Thymus (tissue), 11 donors: ENCODE measurements around the gene TAL1. TPM values are rescaled to one million over a fixed set of nuclear protein-coding genes. Genes with fewer than 3 reads are reported as not detected.

Experiments used
- DNase-seq, 9 donors: peaks; one replicate each; pipeline ENCODE4 v3.0.0-alpha.2; 2013; ENCODE audit warnings: low spot score in 9 of 9, low read depth in 6 of 9, missing footprints in 1 of 9
- H3K27ac ChIP-seq, 2 donors: one replicate each; pipeline ENCODE4 v1.5.1; 2013; ENCODE audit warnings: control low read depth in 1 of 2, low read depth in 1 of 2, low read length in 1 of 2, mild to moderate bottlenecking in 1 of 2, moderate library complexity in 1 of 2
- H3K27me3 ChIP-seq, 2 donors: one replicate each; pipeline ENCODE4 v1.5.1; 2013; ENCODE audit warnings: low read length in 1 of 2; ENCODE audit not compliant: control insufficient read depth in 2 of 2, insufficient read depth in 1 of 2
- H3K36me3 ChIP-seq, 2 donors: one replicate each; pipeline ENCODE4 v1.5.1; 2013; ENCODE audit warnings: low read length in 1 of 2, mild to moderate bottlenecking in 1 of 2, moderate library complexity in 1 of 2; ENCODE audit not compliant: control insufficient read depth in 2 of 2, insufficient read depth in 2 of 2
- H3K4me1 ChIP-seq, 2 donors: one replicate each; pipeline ENCODE4 v1.5.1; 2013; ENCODE audit warnings: low read length in 2 of 2; ENCODE audit not compliant: control insufficient read depth in 2 of 2, insufficient read depth in 2 of 2
- H3K4me3 ChIP-seq, 2 donors: one replicate each; pipeline ENCODE4 v1.5.1; 2013; ENCODE audit warnings: low read length in 2 of 2, control low read depth in 1 of 2, mild to moderate bottlenecking in 1 of 2
- H3K9me3 ChIP-seq, 2 donors: one replicate each; pipeline ENCODE4 v1.5.1; 2013; ENCODE audit warnings: low read length in 1 of 2, mild to moderate bottlenecking in 1 of 2; ENCODE audit not compliant: control insufficient read depth in 2 of 2, insufficient read depth in 1 of 2
- WGBS: extraction: QIAGEN DNeasy Blood & Tissue Kit; methylation state at CpG from one replicate; pipeline ENCODE4 v1.1.7; 2013; 5-methylcytosine and 5-hydroxymethylcytosine counted together
- polyA plus RNA-seq: library from polyadenylated mRNA; stranded (reverse); fragments of 200-250 nt; gene quantifications from one replicate; pipeline ENCODE4 v1.2.3, GENCODE V29; 2013
- total RNA-seq: library from RNA; stranded (reverse); fragments of 120-200 nt; gene quantifications from one replicate; pipeline ENCODE4 v1.2.4, GENCODE V29; 2013
- donor health status: healthy.

TAL1 gene
- total and polyA plus RNA-seq, 2 donors = 1.5 to 2.7 TPM

DNA sequence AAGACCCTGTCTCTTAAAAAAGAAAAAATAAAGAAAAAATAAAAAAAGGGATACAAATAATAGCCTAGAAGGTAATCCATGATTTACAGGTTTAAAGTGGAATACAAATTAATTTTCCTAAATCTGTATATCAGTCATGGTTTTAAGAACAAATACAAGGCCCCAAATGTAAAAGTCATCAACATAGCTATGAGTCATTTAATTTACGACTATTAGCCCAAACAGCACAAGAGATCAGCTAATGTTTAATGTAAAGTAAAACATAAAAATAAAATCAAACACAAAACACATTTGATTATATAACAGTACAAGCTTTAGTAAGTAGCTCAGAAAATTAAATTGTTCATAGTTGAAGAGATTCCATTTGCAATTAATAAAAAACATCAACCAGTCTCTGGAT is 20.3 kb upstream of the TAL1 start:
- no peak overlapping the region for H3K27ac ChIP-seq
- 99% methylated on average over 1 of the region's 1 CpG for WGBS
- DNase-seq = no peak
- no peak overlapping the region for H3K4me3 ChIP-seq
- H3K4me1 ChIP-seq = no peaks in the 10 kb centered on the region
- H3K27me3 ChIP-seq = no peaks in the 10 kb centered on the region
- peaks cover 22 to 25% of the 10 kb centered on the region in 2 donors for H3K36me3 ChIP-seq
- no peaks in the 10 kb centered on the region for H3K9me3 ChIP-seq

DNA sequence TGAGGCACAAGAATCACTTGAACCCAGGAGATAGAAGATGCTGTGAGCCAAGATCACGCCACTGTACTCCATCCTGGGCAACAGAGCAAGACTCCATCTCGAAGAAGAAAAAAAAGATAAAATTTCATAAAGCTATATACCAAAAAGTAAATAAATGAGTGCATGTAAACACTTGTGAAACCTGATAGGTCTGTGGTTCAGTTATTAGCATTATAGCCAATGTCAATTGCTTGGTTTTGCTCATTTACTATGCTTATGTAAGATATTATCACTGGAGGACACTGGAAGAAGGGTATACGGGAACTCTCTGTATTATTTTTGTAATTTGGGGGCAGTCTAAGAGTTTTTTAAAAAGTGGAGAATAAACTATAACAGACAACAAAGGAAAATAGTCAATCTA is 17.7 kb upstream of the TAL1 start:
- no peaks in the 10 kb centered on the region for H3K4me1 ChIP-seq
- no peaks in the 10 kb centered on the region for H3K9me3 ChIP-seq
- no peak for DNase-seq
- no peaks in the 10 kb centered on the region for H3K27me3 ChIP-seq
- 98% methylated on average over 3 of the region's 3 CpGs for WGBS
- no peak overlapping the region for H3K4me3 ChIP-seq
- no peak overlapping the region for H3K27ac ChIP-seq
- peaks cover 11 to 19% of the 10 kb centered on the region in 2 donors for H3K36me3 ChIP-seq

DNA sequence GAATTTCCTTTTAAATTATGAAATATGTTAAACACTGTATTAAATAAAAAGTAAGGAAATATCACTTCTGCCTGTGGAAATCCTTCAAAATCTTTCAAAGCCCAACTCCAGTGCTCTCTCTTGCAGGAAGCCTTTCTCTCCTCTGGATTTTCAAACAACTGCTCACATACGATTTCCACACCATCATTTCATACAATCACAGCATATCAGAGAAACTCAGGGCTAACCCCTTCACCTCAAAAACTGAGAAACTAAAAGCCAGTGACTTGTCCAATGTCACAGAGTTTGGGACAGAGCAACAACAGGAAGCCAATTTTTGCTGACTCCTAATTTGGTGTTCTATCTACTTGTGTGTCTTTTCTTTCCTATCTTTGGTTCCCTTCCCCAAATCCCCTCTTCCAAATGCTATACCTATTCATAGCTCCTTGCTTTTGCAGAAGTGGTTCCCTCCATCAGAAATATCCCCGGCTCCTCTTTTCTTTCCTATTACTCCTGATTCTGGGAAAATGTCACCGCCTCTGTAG is 12.4 kb upstream of the TAL1 start:
- no peak for DNase-seq
- Histone ChIP-seq H3K27ac (no peak overlapping the region), H3K36me3 (peaks cover 0 to 3% of the 10 kb centered on the region in 2 donors), H3K27me3 (peaks cover 0 to 2% of the 10 kb centered on the region in 2 donors), H3K4me3 (no peak overlapping the region), H3K9me3 (no peaks in the 10 kb centered on the region), H3K4me1 (peaks cover under 1 to 5% of the 10 kb centered on the region in 2 donors)
- 75% methylated on average over 3 of the region's 3 CpGs for WGBS

DNA sequence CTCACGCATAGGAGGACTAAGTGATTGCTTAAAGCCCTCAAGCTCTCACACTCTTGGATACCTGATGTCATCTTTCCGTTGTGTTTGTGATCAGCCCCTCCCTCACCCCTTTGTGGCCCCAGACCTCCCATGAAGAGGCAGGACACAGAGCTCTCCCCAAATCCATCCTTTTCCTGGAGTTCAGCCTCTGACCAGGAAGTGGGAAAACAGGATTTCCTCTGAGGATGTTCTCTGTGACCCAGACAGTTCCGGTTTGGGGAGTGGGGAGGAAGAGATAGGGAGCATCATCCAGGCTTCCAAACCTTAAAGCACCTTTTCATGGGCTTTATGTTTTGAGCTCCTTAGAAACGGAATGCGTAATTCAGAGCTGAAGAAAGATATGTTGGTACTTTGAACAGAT is 11.9 kb upstream of the TAL1 start:
- Histone ChIP-seq H3K4me3 (no peak overlapping the region), H3K27ac (no peak overlapping the region), H3K4me1 (peaks cover 3 to 7% of the 10 kb centered on the region in 2 donors), H3K9me3 (no peaks in the 10 kb centered on the region), H3K27me3 (peaks cover 2% of the 10 kb centered on the region in 2 donors), H3K36me3 (no peaks in the 10 kb centered on the region)
- 89% methylated on average over 5 of the region's 5 CpGs for WGBS
- DNase-seq = no peak

DNA sequence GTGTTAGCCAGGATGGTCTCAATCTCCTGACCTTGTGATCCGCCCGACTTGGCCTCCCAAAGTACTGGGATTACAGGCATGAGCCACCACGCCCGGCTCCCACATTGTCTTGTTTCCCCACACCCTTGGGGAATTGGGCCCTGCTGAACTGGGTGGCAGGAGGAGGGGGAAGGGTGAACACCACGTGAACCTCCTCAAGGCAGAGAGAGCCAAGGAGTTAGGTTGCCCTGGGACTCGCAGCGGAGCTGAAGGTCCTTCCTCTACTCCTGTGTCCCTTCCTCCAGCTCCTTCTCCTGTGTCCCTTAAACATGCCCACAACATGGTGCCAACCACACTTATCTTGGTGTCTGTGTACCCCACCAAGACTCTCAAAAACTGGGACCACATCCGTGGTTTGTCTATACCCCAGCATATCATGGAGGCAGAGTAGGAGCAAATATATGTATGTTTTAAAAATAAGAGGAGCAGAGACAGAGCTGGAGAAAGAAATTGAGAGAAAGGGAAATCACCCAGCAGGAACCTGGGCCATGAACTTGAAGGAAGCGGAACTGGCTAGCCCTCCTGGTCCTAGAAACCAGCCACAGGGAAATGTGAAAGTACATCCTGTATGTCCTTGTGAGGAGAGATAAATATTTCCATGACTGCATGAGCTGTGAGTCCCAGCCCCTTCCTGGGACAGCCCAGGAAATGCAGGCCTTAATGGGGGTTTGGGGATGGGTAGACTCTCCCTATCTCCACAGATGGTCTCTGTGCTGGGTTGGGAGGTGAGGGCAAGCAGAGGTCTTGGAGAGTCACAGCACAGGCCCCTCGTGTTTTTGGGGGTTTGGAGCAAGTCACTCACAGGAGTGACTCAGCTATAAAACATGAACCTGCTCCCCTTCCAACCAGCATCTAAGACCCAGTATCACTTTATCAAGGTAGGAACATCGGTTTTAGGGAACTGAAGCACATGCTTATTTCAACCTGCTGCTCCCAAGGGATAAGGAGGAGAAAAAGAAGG is 9.4 kb upstream of the TAL1 start:
- no peak overlapping the region for H3K4me3 ChIP-seq
- no peak overlapping the region for H3K27ac ChIP-seq
- no peaks in the 10 kb centered on the region for H3K9me3 ChIP-seq
- H3K36me3 ChIP-seq = no peaks in the 10 kb centered on the region
- DNase-seq = no peak
- peaks cover 3 to 7% of the 10 kb centered on the region in 2 donors for H3K4me1 ChIP-seq
- WGBS = 84% methylated on average over 11 of the region's 11 CpGs
- H3K27me3 ChIP-seq = peaks cover 2% of the 10 kb centered on the region in 2 donors

DNA sequence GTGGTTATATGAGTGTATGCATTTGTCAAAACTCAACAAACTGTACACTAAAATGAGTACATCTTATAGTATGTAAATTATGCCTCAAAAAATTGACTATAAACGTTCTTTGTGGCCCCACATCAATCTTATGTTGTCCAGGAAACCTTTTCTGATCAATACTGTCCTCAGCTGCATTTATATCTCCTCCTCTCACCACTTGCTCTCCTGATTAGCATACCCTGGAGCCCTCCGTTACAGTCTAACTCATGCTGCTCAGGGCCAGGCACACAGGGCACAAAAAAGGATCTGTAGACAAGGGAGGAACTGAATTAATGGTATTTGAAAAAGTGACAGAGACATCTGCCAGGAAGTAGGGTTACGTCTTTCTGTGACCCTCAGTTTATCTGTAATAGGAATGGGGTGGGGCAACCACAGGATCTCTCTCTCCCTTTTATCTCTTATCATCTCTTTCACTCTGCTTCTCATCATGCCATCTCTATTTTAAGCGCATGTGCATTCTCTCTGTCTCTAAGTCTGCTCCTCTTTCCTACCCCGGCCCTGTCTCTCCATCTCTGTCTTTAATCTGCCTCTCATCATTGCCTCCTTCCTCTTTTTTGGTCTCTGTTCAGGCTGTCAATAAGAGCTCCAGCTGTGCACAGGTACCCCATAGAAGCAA is 7.0 kb upstream of the TAL1 start:
- H3K27me3 ChIP-seq = peaks cover 7 to 22% of the 10 kb centered on the region in 2 donors
- H3K4me3 ChIP-seq = no peak overlapping the region
- peak in 1 of 9 donors; percentile 25 for DNase-seq
- peaks cover 3 to 15% of the 10 kb centered on the region in 2 donors for H3K4me1 ChIP-seq
- WGBS = 51% methylated on average over 5 of the region's 5 CpGs
- H3K27ac ChIP-seq = no peak overlapping the region
- no peaks in the 10 kb centered on the region for H3K36me3 ChIP-seq
- no peaks in the 10 kb centered on the region for H3K9me3 ChIP-seq

GRCh38 chr1:47235806-47236205 is 3.8 kb upstream of the TAL1 start:
- H3K9me3 ChIP-seq = no peaks in the 10 kb centered on the region
- H3K36me3 ChIP-seq = no peaks in the 10 kb centered on the region
- no peak overlapping the region for H3K4me3 ChIP-seq
- H3K27ac ChIP-seq = no peak overlapping the region
- H3K4me1 ChIP-seq = peaks cover 3 to 20% of the 10 kb centered on the region in 2 donors
- H3K27me3 ChIP-seq = peaks cover 27 to 55% of the 10 kb centered on the region in 2 donors
- no peak for DNase-seq
- 68% methylated on average over 4 of the region's 4 CpGs for WGBS

DNA sequence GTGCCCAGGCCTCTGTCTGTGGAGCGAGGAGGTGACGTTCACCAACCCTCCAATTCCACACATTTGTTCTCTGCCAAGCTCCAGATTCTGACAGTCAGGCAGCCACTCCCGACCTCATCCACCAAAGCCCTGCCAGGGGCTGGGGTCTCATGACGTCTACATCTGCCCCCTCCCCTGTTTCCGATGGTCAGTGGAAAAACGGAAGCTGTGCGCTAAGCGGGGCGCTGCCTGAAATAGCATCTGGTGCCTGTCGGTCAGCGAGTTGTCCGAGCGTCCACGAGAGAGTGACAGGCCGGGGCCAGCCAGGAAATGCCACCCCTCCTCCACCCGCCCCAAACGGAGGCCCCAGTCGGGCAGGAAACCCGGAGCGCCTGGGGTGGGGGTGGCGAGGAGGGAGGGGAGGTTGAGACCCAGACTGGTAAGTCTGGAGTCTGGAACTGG is 3.2 kb upstream of the TAL1 start:
- Histone ChIP-seq H3K36me3 (no peaks in the 10 kb centered on the region), H3K9me3 (no peaks in the 10 kb centered on the region), H3K4me3 (no peak overlapping the region), H3K27ac (no peak overlapping the region), H3K4me1 (peaks cover 3 to 20% of the 10 kb centered on the region in 2 donors), H3K27me3 (peaks cover 33 to 60% of the 10 kb centered on the region in 2 donors)
- 15% methylated on average over 21 of the region's 21 CpGs for WGBS
- no peak for DNase-seq

DNA sequence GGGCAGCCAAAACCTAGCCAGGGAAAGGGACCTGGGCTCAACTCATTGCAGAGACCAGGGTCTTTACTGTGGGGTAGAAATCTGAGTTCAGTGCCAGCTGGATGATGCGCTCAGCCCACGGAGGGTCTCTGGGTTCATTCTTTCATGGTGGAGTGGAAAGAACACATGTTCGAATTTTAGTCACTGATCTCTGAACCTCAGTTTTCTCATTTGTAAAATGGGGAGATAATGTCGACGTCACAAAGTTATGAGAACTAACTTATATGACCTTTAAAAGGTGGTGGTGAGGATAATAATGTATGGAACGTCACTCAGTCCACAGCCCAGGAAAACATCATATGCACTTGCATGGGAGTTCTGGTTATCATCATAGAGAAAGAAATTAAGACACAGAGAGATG is 1.2 kb upstream of the TAL1 start:
- peaks cover 45 to 79% of the 10 kb centered on the region in 2 donors for H3K27me3 ChIP-seq
- no peaks in the 10 kb centered on the region for H3K9me3 ChIP-seq
- WGBS = 93% methylated on average over 6 of the region's 6 CpGs
- no peak overlapping the region for H3K4me3 ChIP-seq
- DNase-seq = no peak
- H3K36me3 ChIP-seq = no peaks in the 10 kb centered on the region
- H3K27ac ChIP-seq = no peak overlapping the region
- H3K4me1 ChIP-seq = peaks cover 0 to 16% of the 10 kb centered on the region in 2 donors
